Measurements from ENCODE around the gene SLC9A9.

SLC9A9 gene

DNA sequence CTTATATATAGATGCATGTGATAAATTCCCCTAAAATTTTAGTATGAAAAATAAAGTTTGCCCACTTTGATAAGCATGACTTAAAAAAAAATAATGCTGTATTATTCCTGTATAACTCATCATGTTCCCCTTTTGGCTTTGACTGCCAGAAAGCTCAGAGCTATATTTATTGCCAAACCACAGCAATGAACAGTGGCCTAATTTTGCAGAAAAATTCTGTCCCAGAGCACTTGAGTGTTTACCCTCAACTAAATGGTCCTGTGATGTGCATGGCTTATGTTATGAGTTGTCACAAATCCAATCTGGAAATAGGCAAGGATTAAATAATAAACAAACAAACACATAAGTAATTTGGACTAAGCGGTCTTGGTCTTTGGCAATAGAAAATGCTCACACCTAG lies 276.7 kb downstream of the SLC9A9 start:
- no peak for DNase-seq (ENCODE audit: low read depth)
- no peak overlapping the region for H3K4me3 ChIP-seq (ENCODE audit: low read depth, low read length)
- TF ChIP-seq, protein P1, sequence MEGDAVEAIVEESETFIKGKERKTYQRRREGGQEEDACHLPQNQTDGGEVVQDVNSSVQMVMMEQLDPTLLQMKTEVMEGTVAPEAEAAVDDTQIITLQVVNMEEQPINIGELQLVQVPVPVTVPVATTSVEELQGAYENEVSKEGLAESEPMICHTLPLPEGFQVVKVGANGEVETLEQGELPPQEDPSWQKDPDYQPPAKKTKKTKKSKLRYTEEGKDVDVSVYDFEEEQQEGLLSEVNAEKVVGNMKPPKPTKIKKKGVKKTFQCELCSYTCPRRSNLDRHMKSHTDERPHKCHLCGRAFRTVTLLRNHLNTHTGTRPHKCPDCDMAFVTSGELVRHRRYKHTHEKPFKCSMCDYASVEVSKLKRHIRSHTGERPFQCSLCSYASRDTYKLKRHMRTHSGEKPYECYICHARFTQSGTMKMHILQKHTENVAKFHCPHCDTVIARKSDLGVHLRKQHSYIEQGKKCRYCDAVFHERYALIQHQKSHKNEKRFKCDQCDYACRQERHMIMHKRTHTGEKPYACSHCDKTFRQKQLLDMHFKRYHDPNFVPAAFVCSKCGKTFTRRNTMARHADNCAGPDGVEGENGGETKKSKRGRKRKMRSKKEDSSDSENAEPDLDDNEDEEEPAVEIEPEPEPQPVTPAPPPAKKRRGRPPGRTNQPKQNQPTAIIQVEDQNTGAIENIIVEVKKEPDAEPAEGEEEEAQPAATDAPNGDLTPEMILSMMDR (IDR thresholded peaks at IDR 0.05; ENCODE audit: control insufficient read depth, extremely low read depth, insufficient read depth) = no peak

DNA sequence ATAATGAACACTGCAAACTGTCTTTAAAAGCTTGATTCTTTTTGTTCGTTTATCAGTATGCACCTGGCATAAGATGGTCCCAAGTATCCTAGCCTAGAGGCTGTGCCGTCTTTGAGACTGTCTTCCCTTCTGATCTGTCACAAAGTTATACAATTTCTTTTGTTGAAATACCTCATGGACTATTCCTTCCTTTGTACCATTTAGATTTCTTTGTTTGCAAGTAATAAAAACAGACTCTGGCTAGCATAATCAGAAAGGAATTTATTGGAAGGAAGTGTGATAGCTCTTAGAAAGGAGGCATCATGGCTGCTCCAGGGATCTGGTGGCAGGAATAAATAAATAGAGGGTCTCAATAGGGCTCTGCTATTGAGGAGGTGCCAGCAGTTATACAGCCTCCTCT lies 280.4 kb downstream of the SLC9A9 start:
- TF ChIP-seq, protein P1 (IDR thresholded peaks at IDR 0.05; ENCODE audit: control insufficient read depth, extremely low read depth, insufficient read depth) = no peak
- no peak overlapping the region for H3K4me3 ChIP-seq (ENCODE audit: low read depth, low read length)
- no peak for DNase-seq (ENCODE audit: low read depth)

DNA sequence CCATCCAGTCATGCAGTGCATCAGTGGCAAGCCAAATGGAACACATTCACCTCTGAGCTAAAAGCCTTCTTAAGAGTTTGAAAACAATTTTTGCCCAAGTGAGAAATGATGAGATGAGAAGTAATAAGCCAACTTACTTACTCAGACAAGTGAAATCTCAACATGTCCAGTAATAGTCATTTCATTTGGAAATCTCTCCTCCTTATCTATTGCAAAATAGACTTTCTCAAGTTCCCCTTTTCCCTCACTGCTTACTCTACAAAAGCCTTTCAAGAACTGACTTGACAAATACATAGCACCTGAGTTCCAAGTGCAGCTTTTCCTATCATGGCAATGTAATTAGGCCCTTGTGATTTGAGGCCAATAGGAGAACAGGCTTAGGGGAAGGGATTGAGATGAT lies 282.3 kb downstream of the SLC9A9 start:
- no peak for DNase-seq (ENCODE audit: low read depth)

DNA sequence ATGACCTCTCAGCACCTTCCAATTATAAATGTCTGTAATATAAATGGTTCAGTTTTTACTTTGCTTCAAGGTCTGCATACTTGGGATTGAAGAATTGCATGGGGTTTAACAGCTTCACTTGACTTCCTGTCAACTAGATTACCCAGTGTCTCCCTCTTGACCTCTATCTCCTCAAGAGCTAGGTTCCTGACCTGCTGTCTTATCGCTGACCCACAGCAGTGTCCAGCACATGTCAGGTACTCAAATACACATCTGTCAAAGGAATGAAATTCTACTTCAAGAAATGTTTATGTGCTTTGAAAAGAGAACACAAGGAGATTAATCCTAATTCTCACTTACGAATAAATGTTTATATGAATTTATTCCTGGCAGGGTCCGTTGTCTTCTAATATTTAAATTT lies 284.5 kb downstream of the SLC9A9 start:
- no peak overlapping the region for H3K4me3 ChIP-seq (ENCODE audit: low read depth, low read length)
- TF ChIP-seq, protein P1 (IDR thresholded peaks at IDR 0.05; ENCODE audit: control insufficient read depth, extremely low read depth, insufficient read depth) = no peak
- no peak for DNase-seq (ENCODE audit: low read depth)

More for the DNA sequence above, 282.3 kb downstream of the SLC9A9 start:
- no peak overlapping the region for H3K4me3 ChIP-seq (ENCODE audit: low read depth, low read length)
- TF ChIP-seq, protein P1 (IDR thresholded peaks at IDR 0.05; ENCODE audit: control insufficient read depth, extremely low read depth, insufficient read depth) = no peak

DNA sequence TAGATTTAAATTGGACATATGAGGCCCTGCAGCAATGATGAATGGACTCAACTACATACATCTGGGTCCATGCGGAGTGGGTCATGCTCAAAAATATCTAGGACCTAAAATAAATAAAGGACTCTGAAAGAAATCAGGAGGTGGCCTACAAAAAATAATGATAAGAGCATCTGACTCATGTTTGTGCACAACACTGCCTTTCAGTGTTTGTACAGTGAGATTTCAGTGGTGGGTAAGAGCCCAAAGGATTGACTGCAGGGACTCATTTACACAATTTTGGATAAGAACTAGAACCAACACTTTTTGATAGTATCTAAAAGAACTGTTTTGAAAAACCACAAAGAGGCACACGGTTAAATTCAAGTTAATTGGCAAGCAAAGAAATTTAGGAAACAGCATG lies 285.5 kb downstream of the SLC9A9 start:
- TF ChIP-seq, protein P1 (IDR thresholded peaks at IDR 0.05; ENCODE audit: control insufficient read depth, extremely low read depth, insufficient read depth) = no peak
- no peak overlapping the region for H3K4me3 ChIP-seq (ENCODE audit: low read depth, low read length)
- DNase-seq (ENCODE audit: low read depth) = no peak

DNA sequence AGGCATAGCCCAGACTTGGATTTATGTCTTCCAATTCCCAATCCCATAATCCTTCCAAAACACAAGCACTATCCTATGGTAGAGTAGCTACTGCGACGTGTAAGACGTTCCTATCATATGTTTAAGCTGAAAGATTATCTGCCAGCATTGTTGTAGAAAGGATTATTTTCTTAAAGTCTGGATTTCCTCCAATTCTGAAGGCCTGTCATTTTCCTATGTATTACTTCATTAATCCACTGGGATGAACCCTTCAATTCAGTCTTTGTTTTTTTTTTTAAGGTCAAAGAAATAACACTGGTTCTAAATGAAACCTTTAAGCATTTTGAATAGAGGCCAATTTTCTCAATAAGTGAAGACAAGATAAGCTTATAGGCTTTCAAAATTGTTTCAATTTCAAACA lies 289.0 kb downstream of the SLC9A9 start:
- DNase-seq (ENCODE audit: low read depth) = no peak
- TF ChIP-seq, protein P1 (IDR thresholded peaks at IDR 0.05; ENCODE audit: control insufficient read depth, extremely low read depth, insufficient read depth) = no peak

DNA sequence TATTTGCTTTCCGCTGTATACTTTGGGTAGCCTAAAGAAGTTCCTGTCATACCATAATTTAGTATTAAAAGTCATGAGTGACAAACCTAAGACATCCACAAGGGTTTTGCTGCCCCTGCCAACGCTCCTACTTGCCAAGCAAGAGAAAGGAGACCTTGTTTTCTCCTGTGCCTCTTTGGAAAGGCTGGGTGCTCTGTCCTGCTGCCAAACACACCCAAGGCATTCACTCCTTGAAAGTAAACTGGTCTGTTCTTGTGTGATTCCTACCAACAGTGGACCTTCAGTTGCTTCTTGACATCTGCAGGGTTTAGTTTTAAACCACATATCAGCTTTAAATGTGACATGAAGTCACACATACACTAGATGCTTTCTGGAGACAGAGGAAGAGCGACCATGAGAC lies 295.4 kb downstream of the SLC9A9 start:
- no peak for DNase-seq (ENCODE audit: low read depth)
- TF ChIP-seq, protein P1 (IDR thresholded peaks at IDR 0.05; ENCODE audit: control insufficient read depth, extremely low read depth, insufficient read depth) = no peak
- no peak overlapping the region for H3K4me3 ChIP-seq (ENCODE audit: low read depth, low read length)

More for the DNA sequence above, 289.0 kb downstream of the SLC9A9 start:
- no peak overlapping the region for H3K4me3 ChIP-seq (ENCODE audit: low read depth, low read length)
